ENCODE data around the gene PARVG.
A peak's percentile ranks its signal among the peaks of the same experiment; 100 is the strongest.

Gene PARVG

DNA sequence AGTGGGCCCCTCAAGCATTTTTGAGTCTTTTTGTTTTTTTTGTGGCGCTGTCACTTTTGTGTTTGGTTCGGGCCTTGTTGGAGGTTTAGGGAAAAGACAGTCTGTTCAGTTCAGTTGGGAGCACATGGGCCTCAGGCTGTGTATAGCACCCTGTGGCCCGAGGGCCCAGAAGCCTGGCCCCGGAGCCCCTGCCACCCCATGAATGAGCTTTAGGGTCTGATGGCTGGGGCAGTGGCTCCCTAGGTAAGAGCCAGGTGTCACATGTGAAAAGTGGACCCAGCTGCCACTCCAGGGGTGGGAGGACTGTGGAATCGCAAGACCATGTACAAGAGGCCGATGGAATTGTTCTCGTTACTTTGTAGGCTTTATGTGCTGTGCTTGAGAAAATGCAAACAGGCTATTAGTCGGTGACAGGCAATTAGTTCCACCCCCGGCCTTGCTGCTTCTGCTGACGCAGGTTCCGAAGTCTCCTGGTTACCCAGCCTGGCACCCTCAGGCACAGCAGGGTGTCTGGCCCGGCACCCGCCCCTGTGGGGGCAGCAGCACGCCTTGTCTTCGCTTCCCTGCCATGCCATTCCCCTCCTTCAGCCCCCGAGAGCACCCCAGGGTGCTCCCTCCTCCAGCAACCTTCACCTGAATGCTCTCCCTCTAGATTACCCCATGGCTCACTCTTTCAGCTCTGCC is 38.2 kb upstream of the PARVG start:
- H3K9me3 ChIP-seq (ENCODE audit: control insufficient read depth, insufficient read depth, low read depth, low read length) = peaks cover 12% of the 10 kb centered on the region
- H3K36me3 ChIP-seq (ENCODE audit: control insufficient read depth, insufficient read depth, low read length) = peaks cover 5% of the 10 kb centered on the region
- no peak overlapping the region for H3K9ac ChIP-seq (ENCODE audit: low read length)
- peaks cover 34% of the 10 kb centered on the region for H3K4me1 ChIP-seq (ENCODE audit: control insufficient read depth, insufficient read depth, low read length)
- no peak overlapping the region for H3K4me3 ChIP-seq (ENCODE audit: low read depth, low read length)
- H3K27me3 ChIP-seq (ENCODE audit: control insufficient read depth, insufficient read depth, low read length) = no peaks in the 10 kb centered on the region
- H3K27ac ChIP-seq (ENCODE audit: low read depth, low read length) = no peak overlapping the region

DNA sequence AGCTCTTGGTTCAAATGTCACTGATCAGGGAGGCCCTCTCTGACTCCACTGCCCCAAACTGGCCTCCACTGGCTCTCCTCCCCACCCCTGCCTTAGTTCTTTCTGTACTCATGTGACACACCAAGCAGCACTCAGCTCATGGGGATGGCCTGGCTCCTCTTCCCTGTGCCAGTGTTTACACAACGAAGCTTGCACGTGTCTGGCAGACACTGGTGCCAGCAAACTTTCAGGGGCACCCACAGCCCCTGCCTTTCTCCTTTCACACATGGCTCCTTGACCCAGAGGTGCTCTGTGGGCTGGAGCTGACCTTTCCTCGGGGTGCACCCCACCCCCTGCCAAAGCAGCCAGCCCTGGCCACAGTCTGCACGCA is 37.6 kb upstream of the PARVG start:
- Histone ChIP-seq H3K9me3 (ENCODE audit: control insufficient read depth, insufficient read depth, low read depth, low read length) (peaks cover 7% of the 10 kb centered on the region), H3K36me3 (ENCODE audit: control insufficient read depth, insufficient read depth, low read length) (no peaks in the 10 kb centered on the region; the same call in 1 of the 2 replicates), H3K9ac (ENCODE audit: low read length) (no peak overlapping the region), H3K4me3 (ENCODE audit: low read depth, low read length) (no peak overlapping the region), H3K27me3 (ENCODE audit: control insufficient read depth, insufficient read depth, low read length) (no peaks in the 10 kb centered on the region), H3K4me1 (ENCODE audit: control insufficient read depth, insufficient read depth, low read length) (peaks cover 40% of the 10 kb centered on the region), H3K27ac (ENCODE audit: low read depth, low read length) (no peak overlapping the region)

DNA sequence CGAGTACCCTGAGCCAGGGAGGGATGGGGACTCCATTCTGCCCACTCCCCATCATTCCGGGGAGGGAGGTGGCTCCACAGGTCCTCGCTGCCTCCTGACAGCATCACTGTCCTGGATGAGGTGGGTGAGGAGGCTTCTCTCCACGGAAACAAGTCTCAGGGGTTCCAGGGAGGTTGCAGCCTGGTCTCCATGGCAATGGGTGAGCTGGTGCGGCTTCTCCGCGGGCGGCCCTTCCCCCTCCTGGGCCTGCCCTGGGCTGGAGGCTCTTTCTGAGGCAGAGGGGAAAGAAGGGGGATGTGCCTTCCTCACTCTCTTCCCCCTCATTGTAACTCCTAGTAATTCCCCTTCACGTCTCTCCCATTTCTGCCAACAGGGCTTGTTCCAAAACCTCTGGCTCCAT is 37.1 kb upstream of the PARVG start:
- H3K27me3 ChIP-seq (ENCODE audit: control insufficient read depth, insufficient read depth, low read length) = no peaks in the 10 kb centered on the region
- H3K4me1 ChIP-seq (ENCODE audit: control insufficient read depth, insufficient read depth, low read length) = peaks cover 45% of the 10 kb centered on the region
- peaks cover 2% of the 10 kb centered on the region for H3K9me3 ChIP-seq (ENCODE audit: control insufficient read depth, insufficient read depth, low read depth, low read length)
- H3K9ac ChIP-seq (ENCODE audit: low read length) = no peak overlapping the region
- no peak overlapping the region for H3K4me3 ChIP-seq (ENCODE audit: low read depth, low read length)
- no peaks in the 10 kb centered on the region for H3K36me3 ChIP-seq (ENCODE audit: control insufficient read depth, insufficient read depth, low read length)
- no peak overlapping the region for H3K27ac ChIP-seq (ENCODE audit: low read depth, low read length)

DNA sequence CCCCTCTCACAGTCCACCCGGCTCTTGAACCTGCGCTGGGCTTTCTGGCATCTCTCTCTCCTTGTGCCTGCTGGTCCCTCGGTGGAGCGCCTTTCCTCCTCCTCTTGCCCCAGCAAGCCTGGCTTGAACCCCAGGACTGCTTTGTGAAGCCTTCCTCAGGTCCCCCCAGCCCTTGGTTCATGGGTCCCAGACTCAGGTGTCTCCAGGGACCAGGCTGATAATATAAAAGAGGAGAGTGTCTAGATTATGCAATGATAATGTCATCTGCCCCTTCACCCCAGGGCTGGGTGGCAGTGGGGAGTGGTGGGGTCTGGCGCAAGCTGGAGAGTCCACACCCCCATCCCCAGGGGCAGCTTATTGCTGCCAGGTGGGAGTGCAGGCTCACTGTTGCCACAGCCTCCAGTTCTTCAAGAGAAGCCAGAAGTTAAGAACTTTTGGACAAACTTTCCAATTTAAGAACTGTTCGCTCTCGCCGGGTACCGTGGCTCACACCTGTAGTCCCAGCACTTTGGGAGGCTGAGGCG is 36.6 kb upstream of the PARVG start:
- Histone ChIP-seq H3K9me3 (ENCODE audit: control insufficient read depth, insufficient read depth, low read depth, low read length) (no peaks in the 10 kb centered on the region; the same call in 1 of the 2 replicates), H3K27me3 (ENCODE audit: control insufficient read depth, insufficient read depth, low read length) (no peaks in the 10 kb centered on the region), H3K4me3 (ENCODE audit: low read depth, low read length) (no peak overlapping the region), H3K4me1 (ENCODE audit: control insufficient read depth, insufficient read depth, low read length) (peaks cover 50% of the 10 kb centered on the region), H3K36me3 (ENCODE audit: control insufficient read depth, insufficient read depth, low read length) (no peaks in the 10 kb centered on the region), H3K9ac (ENCODE audit: low read length) (no peak overlapping the region), H3K27ac (ENCODE audit: low read depth, low read length) (no peak overlapping the region)

DNA sequence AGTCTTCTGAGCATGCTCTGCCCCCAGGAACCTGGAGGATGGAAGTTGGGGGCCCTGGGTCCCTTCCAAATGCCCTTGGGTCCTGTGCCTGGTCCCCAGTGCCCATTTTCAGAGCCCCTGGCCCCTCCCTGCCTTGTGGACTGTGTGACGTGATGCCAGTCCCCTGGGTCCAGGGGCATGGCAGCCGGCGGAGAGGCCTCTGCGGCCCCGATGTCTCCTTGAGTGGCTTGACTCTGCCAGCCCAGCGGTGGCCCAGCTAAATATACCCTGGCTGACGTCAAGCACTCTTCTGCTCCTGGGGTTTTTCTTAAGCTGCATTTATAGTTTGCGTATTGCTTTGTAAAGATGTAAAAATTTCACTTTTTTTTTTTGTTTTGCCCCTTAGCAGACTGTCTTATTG is 35.2 kb upstream of the PARVG start:
- Histone ChIP-seq H3K9me3 (ENCODE audit: control insufficient read depth, insufficient read depth, low read depth, low read length) (no peaks in the 10 kb centered on the region; the same call in 1 of the 2 replicates), H3K36me3 (ENCODE audit: control insufficient read depth, insufficient read depth, low read length) (no peaks in the 10 kb centered on the region), H3K27me3 (ENCODE audit: control insufficient read depth, insufficient read depth, low read length) (no peaks in the 10 kb centered on the region), H3K27ac (ENCODE audit: low read depth, low read length) (no peak overlapping the region), H3K9ac (ENCODE audit: low read length) (no peak overlapping the region), H3K4me1 (ENCODE audit: control insufficient read depth, insufficient read depth, low read length) (peaks cover 54% of the 10 kb centered on the region), H3K4me3 (ENCODE audit: low read depth, low read length) (no peak overlapping the region)

- H3K9ac ChIP-seq (ENCODE audit: low read length) = peak overlapping the region; percentile 68
- peaks cover 54% of the 10 kb centered on the region for H3K4me1 ChIP-seq (ENCODE audit: control insufficient read depth, insufficient read depth, low read length)
- H3K27ac ChIP-seq (ENCODE audit: low read depth, low read length) = peak overlapping the region; percentile 82; the same call in 1 of the 2 replicates
- no peaks in the 10 kb centered on the region for H3K36me3 ChIP-seq (ENCODE audit: control insufficient read depth, insufficient read depth, low read length)
- H3K9me3 ChIP-seq (ENCODE audit: control insufficient read depth, insufficient read depth, low read depth, low read length) = no peaks in the 10 kb centered on the region; the same call in 1 of the 2 replicates
- H3K4me3 ChIP-seq (ENCODE audit: low read depth, low read length) = peak overlapping the region; percentile 17; the same call in 1 of the 2 replicates
- H3K27me3 ChIP-seq (ENCODE audit: control insufficient read depth, insufficient read depth, low read length) = no peaks in the 10 kb centered on the region
Observed at GRCh38 chr22:44146088-44146861, 34.5 kb upstream of the PARVG start.

DNA sequence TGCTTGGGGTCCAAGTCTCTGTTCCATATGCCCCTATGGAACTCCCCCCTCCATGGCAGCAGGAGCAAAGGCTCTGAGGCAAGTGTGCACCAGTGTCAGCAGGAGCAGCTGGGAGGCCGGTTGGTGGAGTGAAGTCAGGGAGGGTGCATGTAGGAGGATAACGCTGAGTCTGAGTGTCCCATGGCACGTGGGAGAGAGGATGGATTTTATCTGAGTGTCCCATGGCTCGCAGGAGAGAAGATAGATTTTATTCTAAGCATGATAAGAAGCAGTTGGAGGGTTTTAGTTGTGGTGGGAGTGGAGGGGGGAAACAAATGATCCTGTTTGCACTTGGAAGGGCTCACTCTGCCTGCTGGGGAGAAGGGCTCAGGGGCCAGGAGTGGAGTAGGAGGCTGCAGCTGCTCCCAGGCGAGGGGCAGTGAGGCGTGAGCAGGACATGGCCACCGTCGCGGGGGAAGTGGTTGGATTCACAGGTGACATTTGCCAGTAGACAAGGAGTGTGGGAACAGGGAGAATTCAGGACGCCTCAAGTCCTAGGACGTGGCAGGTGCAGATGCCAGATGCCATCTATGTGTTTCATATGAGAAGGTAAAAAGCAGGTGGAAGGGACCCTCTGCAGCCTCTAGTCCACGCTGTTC is 33.6 kb upstream of the PARVG start:
- peak overlapping the region; percentile 68 for H3K9ac ChIP-seq (ENCODE audit: low read length)
- H3K4me3 ChIP-seq (ENCODE audit: low read depth, low read length) = no peak overlapping the region
- H3K36me3 ChIP-seq (ENCODE audit: control insufficient read depth, insufficient read depth, low read length) = no peaks in the 10 kb centered on the region
- H3K4me1 ChIP-seq (ENCODE audit: control insufficient read depth, insufficient read depth, low read length) = peaks cover 54% of the 10 kb centered on the region
- peak overlapping the region; percentile 82; the same call in 1 of the 2 replicates for H3K27ac ChIP-seq (ENCODE audit: low read depth, low read length)
- no peaks in the 10 kb centered on the region for H3K27me3 ChIP-seq (ENCODE audit: control insufficient read depth, insufficient read depth, low read length)
- no peaks in the 10 kb centered on the region for H3K9me3 ChIP-seq (ENCODE audit: control insufficient read depth, insufficient read depth, low read depth, low read length)

- Histone ChIP-seq H3K9ac (ENCODE audit: low read length) (peak overlapping the region; percentile 81), H3K4me3 (ENCODE audit: low read depth, low read length) (peak overlapping the region; percentile 35), H3K27ac (ENCODE audit: low read depth, low read length) (peak overlapping the region; percentile 86), H3K9me3 (ENCODE audit: control insufficient read depth, insufficient read depth, low read depth, low read length) (no peaks in the 10 kb centered on the region), H3K27me3 (ENCODE audit: control insufficient read depth, insufficient read depth, low read length) (no peaks in the 10 kb centered on the region), H3K36me3 (ENCODE audit: control insufficient read depth, insufficient read depth, low read length) (no peaks in the 10 kb centered on the region), H3K4me1 (ENCODE audit: control insufficient read depth, insufficient read depth, low read length) (peaks cover 54% of the 10 kb centered on the region)
Observed at GRCh38 chr22:44147821-44148574, 32.7 kb upstream of the PARVG start.

DNA sequence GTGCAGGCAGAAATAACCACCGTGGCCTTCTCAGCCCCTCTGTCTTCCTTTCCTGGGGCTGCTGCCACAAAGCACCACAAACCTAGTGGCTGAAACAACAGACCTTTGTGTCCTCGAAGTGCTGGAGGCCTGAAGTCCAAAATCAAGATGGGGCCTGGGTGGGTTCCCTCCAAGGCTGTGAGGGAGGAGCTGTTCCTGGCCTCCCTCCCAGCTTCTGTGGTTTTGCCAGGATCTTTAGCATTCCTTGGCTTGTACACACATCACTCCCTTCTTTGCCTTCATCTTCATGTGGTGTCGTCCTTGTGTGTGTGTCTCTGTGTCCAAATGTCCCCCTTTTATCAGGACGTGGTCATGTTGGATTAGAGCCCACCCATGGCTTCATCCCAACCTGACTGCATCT is 29.0 kb upstream of the PARVG start:
- Histone ChIP-seq H3K27me3 (ENCODE audit: control insufficient read depth, insufficient read depth, low read length) (no peaks in the 10 kb centered on the region), H3K36me3 (ENCODE audit: control insufficient read depth, insufficient read depth, low read length) (no peaks in the 10 kb centered on the region), H3K4me1 (ENCODE audit: control insufficient read depth, insufficient read depth, low read length) (peaks cover 29% of the 10 kb centered on the region), H3K9me3 (ENCODE audit: control insufficient read depth, insufficient read depth, low read depth, low read length) (no peaks in the 10 kb centered on the region), H3K27ac (ENCODE audit: low read depth, low read length) (no peak overlapping the region), H3K4me3 (ENCODE audit: low read depth, low read length) (no peak overlapping the region), H3K9ac (ENCODE audit: low read length) (no peak overlapping the region)

DNA sequence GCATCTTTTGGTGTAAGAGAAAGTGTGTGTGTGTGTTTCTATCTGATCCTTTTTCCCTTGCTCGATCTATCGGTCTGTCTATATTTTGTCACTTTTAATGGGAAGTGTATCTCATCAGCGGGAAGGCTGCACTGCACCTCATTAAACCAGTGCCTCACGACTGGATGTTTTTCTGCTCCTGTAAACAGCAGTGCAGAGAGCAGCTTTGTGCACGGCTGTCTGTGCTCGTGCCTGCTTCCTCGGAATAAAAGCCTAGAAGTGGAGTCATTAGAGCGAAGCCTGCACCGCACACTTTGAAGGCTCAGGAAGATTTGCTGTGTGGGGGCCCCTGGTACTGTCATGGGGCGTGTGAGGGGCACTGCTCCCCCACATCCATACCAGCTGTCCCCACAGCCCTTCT is 27.0 kb upstream of the PARVG start:
- Histone ChIP-seq H3K27me3 (ENCODE audit: control insufficient read depth, insufficient read depth, low read length) (no peaks in the 10 kb centered on the region), H3K9ac (ENCODE audit: low read length) (no peak overlapping the region), H3K4me3 (ENCODE audit: low read depth, low read length) (no peak overlapping the region), H3K36me3 (ENCODE audit: control insufficient read depth, insufficient read depth, low read length) (no peaks in the 10 kb centered on the region), H3K4me1 (ENCODE audit: control insufficient read depth, insufficient read depth, low read length) (peaks cover 20% of the 10 kb centered on the region), H3K27ac (ENCODE audit: low read depth, low read length) (no peak overlapping the region), H3K9me3 (ENCODE audit: control insufficient read depth, insufficient read depth, low read depth, low read length) (no peaks in the 10 kb centered on the region)
